ENCODE results near the gene DDX18.

GRCh38 chr2:117862459-117862858 lies 48.0 kb downstream of the DDX18 start:
- TF ChIP-seq POLR2AphosphoS5 (IDR thresholded peaks at IDR 0.05) (no peak), EP300 (IDR thresholded peaks at IDR 0.05; ENCODE audit: low read depth) (no peak), CTCF (IDR thresholded peaks at IDR 0.05) (no peak)
